OCI-LY1 (cell line): Measurements from ENCODE around the gene KRT4.

Experiments
- H2AFZ ChIP-seq: fragments of 200-600 bp; sonication (generic), shearing (Covaris generic); 2 replicates; pipeline ENCODE4 v1.6.0; 2014; ENCODE audit warnings: antibody characterized with exemption, mild to moderate bottlenecking, low read length
- H3F3A ChIP-seq: fragments of 200-600 bp; sonication (generic), shearing (Covaris generic); 2 replicates; pipeline ENCODE4 v1.6.0; 2014; ENCODE audit warnings: mild to moderate bottlenecking, antibody characterized with exemption, low read length, moderate library complexity; ENCODE audit not compliant: insufficient read depth
- H3K27ac ChIP-seq: fragments of 200-600 bp; sonication (generic); 2 replicates; pipeline ENCODE4 v1.5.1; 2014; ENCODE audit warnings: low read length, mixed run types, mild to moderate bottlenecking, low read depth; ENCODE audit not compliant: poor library complexity, severe bottlenecking
- H3K27me3 ChIP-seq: fragments of 200-600 bp; sonication (generic); 2 replicates; pipeline ENCODE4 v1.6.0; 2014; ENCODE audit warnings: antibody characterized with exemption, mild to moderate bottlenecking, low read length, moderate library complexity; ENCODE audit not compliant: insufficient read depth
- H3K36me3 ChIP-seq: fragments of 200-600 bp; sonication (generic); 2 replicates; pipeline ENCODE4 v1.6.1; 2014; ENCODE audit warnings: mild to moderate bottlenecking, antibody characterized with exemption, low read length, moderate library complexity, mixed read lengths; ENCODE audit not compliant: insufficient read depth
- H3K4me1 ChIP-seq: fragments of 200-600 bp; sonication (generic); 2 replicates; pipeline ENCODE4 v1.5.1; 2014; ENCODE audit warnings: mild to moderate bottlenecking, low read length, moderate library complexity; ENCODE audit not compliant: insufficient read depth, severe bottlenecking
- H3K4me2 ChIP-seq: fragments of 200-600 bp; sonication (generic), shearing (Covaris generic); 2 replicates; pipeline ENCODE4 v1.6.1; 2014; ENCODE audit warnings: low read length
- H3K4me3 ChIP-seq: fragments of 200-600 bp; sonication (generic); 2 replicates; pipeline ENCODE4 v1.5.1; 2014; ENCODE audit warnings: low read length, low read depth, mild to moderate bottlenecking, mixed read lengths; ENCODE audit not compliant: poor library complexity, severe bottlenecking
- H3K79me2 ChIP-seq: fragments of 200-600 bp; shearing (Covaris generic); 2 replicates; pipeline ENCODE4 v1.6.1; 2016; ENCODE audit warnings: mixed run types, low read length, mixed read lengths; ENCODE audit not compliant: insufficient read depth
- H3K9ac ChIP-seq: fragments of 200-600 bp; sonication (generic), shearing (Covaris generic); 2 replicates; pipeline ENCODE4 v1.6.1; 2014; ENCODE audit warnings: mild to moderate bottlenecking, low read length, mixed read lengths
- H3K9me2 ChIP-seq: fragments of 200-600 bp; sonication (generic), shearing (Covaris generic); 2 replicates; pipeline ENCODE4 v1.6.1; 2014; ENCODE audit warnings: low read depth, mild to moderate bottlenecking, low read length, mixed read lengths
- H3K9me3 ChIP-seq: fragments of 200-600 bp; shearing (Covaris generic); 2 replicates; pipeline ENCODE4 v1.6.1; 2014; ENCODE audit warnings: low read length, mixed read lengths
- H4K20me1 ChIP-seq: fragments of 200-600 bp; sonication (generic), shearing (Covaris generic); 2 replicates; pipeline ENCODE4 v1.6.0; 2016; ENCODE audit warnings: mild to moderate bottlenecking, low read length; ENCODE audit not compliant: insufficient read depth
- EZH2 ChIP-seq: fragments of 200-600 bp; sonication (generic), shearing (Covaris generic); IDR thresholded peaks from 2 replicates; pipeline ENCODE4 v1.8.0; 2017; ENCODE audit warnings: borderline replicate concordance, mixed run types, mild to moderate bottlenecking, antibody characterized with exemption, low read length, moderate library complexity, mixed read lengths
- TF ChIP-seq, protein P1 (sequence below): fragments of 200-600 bp; sonication (generic), shearing (Covaris generic); IDR thresholded peaks from 2 replicates; pipeline ENCODE4 v1.5.1; 2017; ENCODE audit warnings: mild to moderate bottlenecking, antibody characterized with exemption, low read length, moderate library complexity, mixed read lengths

Gene KRT4

GRCh38 chr12:52826611-52827498, 12.9 kb upstream of the KRT4 start:
- Histone ChIP-seq H3K27ac (no peak overlapping the region), H3K27me3 (0 out of 2 replicates have a peak, but pooled peaks cover 4% of the 10 kb centered on the region), H4K20me1 (no peaks in the 10 kb centered on the region), H3K79me2 (no peaks in the 10 kb centered on the region), H3F3A (no peaks in the 10 kb centered on the region), H3K36me3 (no peaks in the 10 kb centered on the region), H3K9me3 (no peaks in the 10 kb centered on the region), H3K4me1 (no peaks in the 10 kb centered on the region), H3K9me2 (no peaks in the 10 kb centered on the region), H2AFZ (no peak overlapping the region), H3K4me2 (no peak overlapping the region), H3K4me3 (no peak overlapping the region), H3K9ac (no peak overlapping the region)
- TF ChIP-seq, protein P1, sequence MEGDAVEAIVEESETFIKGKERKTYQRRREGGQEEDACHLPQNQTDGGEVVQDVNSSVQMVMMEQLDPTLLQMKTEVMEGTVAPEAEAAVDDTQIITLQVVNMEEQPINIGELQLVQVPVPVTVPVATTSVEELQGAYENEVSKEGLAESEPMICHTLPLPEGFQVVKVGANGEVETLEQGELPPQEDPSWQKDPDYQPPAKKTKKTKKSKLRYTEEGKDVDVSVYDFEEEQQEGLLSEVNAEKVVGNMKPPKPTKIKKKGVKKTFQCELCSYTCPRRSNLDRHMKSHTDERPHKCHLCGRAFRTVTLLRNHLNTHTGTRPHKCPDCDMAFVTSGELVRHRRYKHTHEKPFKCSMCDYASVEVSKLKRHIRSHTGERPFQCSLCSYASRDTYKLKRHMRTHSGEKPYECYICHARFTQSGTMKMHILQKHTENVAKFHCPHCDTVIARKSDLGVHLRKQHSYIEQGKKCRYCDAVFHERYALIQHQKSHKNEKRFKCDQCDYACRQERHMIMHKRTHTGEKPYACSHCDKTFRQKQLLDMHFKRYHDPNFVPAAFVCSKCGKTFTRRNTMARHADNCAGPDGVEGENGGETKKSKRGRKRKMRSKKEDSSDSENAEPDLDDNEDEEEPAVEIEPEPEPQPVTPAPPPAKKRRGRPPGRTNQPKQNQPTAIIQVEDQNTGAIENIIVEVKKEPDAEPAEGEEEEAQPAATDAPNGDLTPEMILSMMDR: no peak
- no peak for TF ChIP-seq EZH2

- Histone ChIP-seq H3K4me3 (no peak overlapping the region), H3K27ac (no peak overlapping the region), H3K27me3 (no peaks in the 10 kb centered on the region), H3K4me2 (no peak overlapping the region), H2AFZ (no peak overlapping the region), H4K20me1 (no peaks in the 10 kb centered on the region), H3K9me2 (no peaks in the 10 kb centered on the region), H3K9me3 (no peaks in the 10 kb centered on the region), H3K9ac (no peak overlapping the region), H3K79me2 (no peaks in the 10 kb centered on the region), H3K4me1 (no peaks in the 10 kb centered on the region), H3K36me3 (no peaks in the 10 kb centered on the region), H3F3A (no peaks in the 10 kb centered on the region)
- TF ChIP-seq EZH2: no peak
- TF ChIP-seq, protein P1: no peak
These were observed 12.0 kb upstream of the KRT4 start for GRCh38 chr12:52825961-52826360.

GRCh38 chr12:52824741-52825410, 11.0 kb upstream of the KRT4 start:
- H3K4me2 ChIP-seq: no peak overlapping the region
- TF ChIP-seq, protein P1: no peak
- no peak for TF ChIP-seq EZH2
- no peak overlapping the region for H2AFZ ChIP-seq
- H3K4me1 ChIP-seq: no peaks in the 10 kb centered on the region
- H3F3A ChIP-seq: no peaks in the 10 kb centered on the region
- H3K4me3 ChIP-seq: no peak overlapping the region
- no peaks in the 10 kb centered on the region for H3K79me2 ChIP-seq
- no peaks in the 10 kb centered on the region for H3K9me3 ChIP-seq
- no peaks in the 10 kb centered on the region for H3K27me3 ChIP-seq
- no peaks in the 10 kb centered on the region for H3K36me3 ChIP-seq
- no peak overlapping the region for H3K9ac ChIP-seq
- no peaks in the 10 kb centered on the region for H4K20me1 ChIP-seq
- H3K27ac ChIP-seq: no peak overlapping the region
- no peaks in the 10 kb centered on the region for H3K9me2 ChIP-seq
